CD4-positive, alpha-beta T cell treated with Interleukin-4 for 1 hour (primary cell): ENCODE data around the gene APRT.

Experiments used
- DNase-seq, 2 donors: peaks; one replicate each; pipeline ENCODE4 v3.0.0-alpha.2; 2020 to 2022

The APRT gene

GRCh38 chr16:88821168-88821850 lies 9.6 kb upstream of the APRT start:
- no peak for DNase-seq

- no peak for DNase-seq
Observed at GRCh38 chr16:88820385-88821025, 8.8 kb upstream of the APRT start.

- no peak for DNase-seq
Observed at GRCh38 chr16:88819126-88819525, 7.4 kb upstream of the APRT start.

GRCh38 chr16:88818575-88818874 lies 6.8 kb upstream of the APRT start:
- no peak for DNase-seq

GRCh38 chr16:88817785-88818574 lies 6.3 kb upstream of the APRT start:
- DNase-seq: no peak

- no peak for DNase-seq
Observed at GRCh38 chr16:88816736-88817535, 5.2 kb upstream of the APRT start.

- DNase-seq: peak; percentile 48 to 59
Observed at GRCh38 chr16:88815901-88816589, 4.3 kb upstream of the APRT start.

GRCh38 chr16:88815227-88815626 lies 3.5 kb upstream of the APRT start:
- no peak for DNase-seq

GRCh38 chr16:88814144-88814502 lies 2.4 kb upstream of the APRT start:
- no peak for DNase-seq

- DNase-seq: no peak
Observed at GRCh38 chr16:88813269-88814143, 1.8 kb upstream of the APRT start.

GRCh38 chr16:88812513-88813268 lies 963 bp upstream of the APRT start:
- no peak for DNase-seq

- DNase-seq: peak; percentile 65 to 71
Observed at GRCh38 chr16:88810912-88811768, 588 bp downstream of the APRT start.

GRCh38 chr16:88810166-88810911 lies 1.4 kb downstream of the APRT start:
- peak in 1 of 2 donors; percentile 36 for DNase-seq

- DNase-seq: no peak
Observed at GRCh38 chr16:88809676-88810165, 2.0 kb downstream of the APRT start.

GRCh38 chr16:88809068-88809675 lies 2.6 kb downstream of the APRT start:
- DNase-seq: no peak

GRCh38 chr16:88807626-88808453 lies 3.9 kb downstream of the APRT start:
- DNase-seq: no peak

- DNase-seq: no peak
Observed at GRCh38 chr16:88807142-88807625, 4.5 kb downstream of the APRT start.
